ENCODE data around the gene DHX16.
"Not testable (repeated sequence)": the region's sequence is repeated elsewhere in the genome, so short reads cannot be mapped to it uniquely, and the experiment has no call there.

DHX16 gene

GRCh38 chr6:30672445-30673253 lies at the start of gene DHX16:
Gene DHX16 (minus strand): TSS chr6:30673006. CDS start chr6:30672841, 165 bp downstream.
- peak within 1 kb of the TSS; percentile 99 for H3K4me3 ChIP-seq (ENCODE audit: low read depth, low read length)
- DNase-seq (ENCODE audit: low read depth), result peak; percentile 95

GRCh38 chr6:30722025-30722279 lies 49.1 kb upstream of the DHX16 start:
- not testable (repeated sequence) for DNase-seq (ENCODE audit: low read depth)
- H3K4me3 ChIP-seq (ENCODE audit: low read depth, low read length), result peak overlapping the region; percentile 98

- peak; percentile 62 for DNase-seq (ENCODE audit: low read depth)
Observed at GRCh38 chr6:30721198-30722024, 48.6 kb upstream of the DHX16 start.

GRCh38 chr6:30720738-30721197 lies 48.0 kb upstream of the DHX16 start:
- H3K4me3 ChIP-seq (ENCODE audit: low read depth, low read length), result peak overlapping the region; percentile 98
- DNase-seq (ENCODE audit: low read depth), result no peak

More at GRCh38 chr6:30721198-30722024, 48.6 kb upstream of the DHX16 start:
- H3K4me3 ChIP-seq (ENCODE audit: low read depth, low read length), result peak overlapping the region; percentile 98

GRCh38 chr6:30719791-30720737 lies 47.3 kb upstream of the DHX16 start, which contains the start of gene TUBB:
Gene TUBB (plus strand): TSS chr6:30720352. CDS start chr6:30720507, 155 bp downstream.
- H3K4me3 ChIP-seq (ENCODE audit: low read depth, low read length), result peak within 1 kb of the TSS; percentile 98
- DNase-seq (ENCODE audit: low read depth), result peak; percentile 95

- peak overlapping the region; percentile 98 for H3K4me3 ChIP-seq (ENCODE audit: low read depth, low read length)
- no peak for DNase-seq (ENCODE audit: low read depth)
Observed at GRCh38 chr6:30719356-30719755, 46.5 kb upstream of the DHX16 start.

- peak overlapping the region; percentile 43 for H3K4me3 ChIP-seq (ENCODE audit: low read depth, low read length)
- not testable (repeated sequence) for DNase-seq (ENCODE audit: low read depth)
Observed at GRCh38 chr6:30717845-30718720, 45.3 kb upstream of the DHX16 start.

GRCh38 chr6:30717129-30717844 lies 44.5 kb upstream of the DHX16 start, which contains the start of gene MDC1:
Gene MDC1 (minus strand): TSS chr6:30717281. CDS start chr6:30715175, 2,106 bp downstream.
- H3K4me3 ChIP-seq (ENCODE audit: low read depth, low read length), result peak within 1 kb of the TSS; percentile 80
- DNase-seq (ENCODE audit: low read depth), result peak; percentile 100

GRCh38 chr6:30716879-30717128 lies 44.0 kb upstream of the DHX16 start:
- no peak for DNase-seq (ENCODE audit: low read depth)
- H3K4me3 ChIP-seq (ENCODE audit: low read depth, low read length), result peak overlapping the region; percentile 80

GRCh38 chr6:30714263-30714662 lies 41.5 kb upstream of the DHX16 start:
- DNase-seq (ENCODE audit: low read depth), result no peak
- H3K4me3 ChIP-seq (ENCODE audit: low read depth, low read length), result no peak overlapping the region

GRCh38 chr6:30712441-30712945 lies 39.7 kb upstream of the DHX16 start:
- H3K4me3 ChIP-seq (ENCODE audit: low read depth, low read length), result no peak overlapping the region
- DNase-seq (ENCODE audit: low read depth), result no peak

GRCh38 chr6:30711758-30712380 lies 39.1 kb upstream of the DHX16 start:
- no peak overlapping the region for H3K4me3 ChIP-seq (ENCODE audit: low read depth, low read length)
- DNase-seq (ENCODE audit: low read depth), result no peak

GRCh38 chr6:30709101-30709868 lies 36.5 kb upstream of the DHX16 start:
- no peak overlapping the region for H3K4me3 ChIP-seq (ENCODE audit: low read depth, low read length)
- DNase-seq (ENCODE audit: low read depth), result no peak

- DNase-seq (ENCODE audit: low read depth), result no peak
- no peak overlapping the region for H3K4me3 ChIP-seq (ENCODE audit: low read depth, low read length)
Observed at GRCh38 chr6:30707281-30707850, 34.6 kb upstream of the DHX16 start.

GRCh38 chr6:30705620-30706019 lies 32.8 kb upstream of the DHX16 start:
- H3K4me3 ChIP-seq (ENCODE audit: low read depth, low read length), result no peak overlapping the region
- no peak for DNase-seq (ENCODE audit: low read depth)

GRCh38 chr6:30703821-30704220 lies 31.0 kb upstream of the DHX16 start:
- H3K4me3 ChIP-seq (ENCODE audit: low read depth, low read length), result no peak overlapping the region

More at GRCh38 chr6:30703821-30704220, 31.0 kb upstream of the DHX16 start:
- DNase-seq (ENCODE audit: low read depth), result no peak
